BJ (cell line): ENCODE data around the gene DDOST. TPM values are rescaled to one million over a fixed set of nuclear protein-coding genes. Genes with fewer than 3 reads are reported as not detected.
"Not testable (repeated sequence)": the region's sequence is repeated elsewhere in the genome, so short reads cannot be mapped to it uniquely, and the experiment has no call there.

Experiments
- CTCF ChIA-PET: fragments of 350-600 bp; formaldehyde crosslinking; extraction: SDS; loops from one replicate; lab custom pipeline; 2021; ENCODE audit warnings: antibody characterized with exemption, inconsistent platforms; lab: Yijun Ruan, JAX
- POLR2A ChIA-PET: fragments of 300-600 bp; sonication (Branson Sonifier 250); formaldehyde crosslinking; extraction: SDS; loops from one replicate; lab custom pipeline; 2021; ENCODE audit warnings: antibody characterized with exemption; lab: Charles Lee
- DNase-seq: peaks from one replicate; pipeline ENCODE4 v3.0.0-alpha.2; 2011; ENCODE audit warnings: low read depth
- H3K27me3 ChIP-seq: 2 replicates; pipeline ENCODE4 v1.6.0; 2011; ENCODE audit warnings: low read length; ENCODE audit not compliant: control insufficient read depth, insufficient read depth
- H3K36me3 ChIP-seq: 2 replicates; pipeline ENCODE4 v1.5.1; 2011; ENCODE audit warnings: low read length; ENCODE audit not compliant: control insufficient read depth, insufficient read depth
- H3K4me3 ChIP-seq: 2 replicates; pipeline ENCODE4 v1.5.1; 2011; ENCODE audit warnings: low read depth, mild to moderate bottlenecking, control low read depth, low read length
- CTCF ChIP-seq: IDR thresholded peaks from 2 replicates; pipeline ENCODE4 v1.5.1; 2011; ENCODE audit warnings: low read depth, mild to moderate bottlenecking, control low read depth, inconsistent platforms, low read length, moderate library complexity; ENCODE audit not compliant: insufficient read depth
- polyA plus RNA-seq: library from polyadenylated mRNA; depleted of rRNA; stranded (reverse); fragments of >200 nt; gene quantifications from 2 replicates; pipeline ENCODE4 v1.2.3, GENCODE V29; 2011

DDOST gene
- polyA plus RNA-seq, 1 experiment: 581 TPM

GRCh38 chr1:20682571-20683236 lies 21.5 kb upstream of the DDOST start:
- ChIA-PET CTCF (interaction anchor here (0.6 kb wide), 1 partner anchor 513 kb away, joined by 3 read pairs; no protein-coding TSS in a partner anchor), POLR2A (no interaction called here)
- DNase-seq: no peak
- TF ChIP-seq CTCF: no peak
- no peaks in the 10 kb centered on the region for H3K27me3 ChIP-seq
- H3K36me3 ChIP-seq: no peaks in the 10 kb centered on the region; the same call in 1 of the 2 replicates
- no peak overlapping the region for H3K4me3 ChIP-seq

GRCh38 chr1:20681999-20682398 lies 20.8 kb upstream of the DDOST start:
- ChIA-PET POLR2A (no interaction called here), CTCF (interaction anchor here (0.6 kb wide), 1 partner anchor 514 kb away, joined by 3 read pairs; no protein-coding TSS in a partner anchor)
- no peak for TF ChIP-seq CTCF
- no peak for DNase-seq
- no peaks in the 10 kb centered on the region; the same call in 1 of the 2 replicates for H3K36me3 ChIP-seq
- H3K4me3 ChIP-seq: no peak overlapping the region
- H3K27me3 ChIP-seq: no peaks in the 10 kb centered on the region

- Histone ChIP-seq H3K4me3 (no peak overlapping the region), H3K27me3 (no peaks in the 10 kb centered on the region), H3K36me3 (no peaks in the 10 kb centered on the region; the same call in 1 of the 2 replicates)
- ChIA-PET CTCF (interaction anchor here (0.9 kb wide), 1 partner anchor 19 kb away, joined by 3 read pairs; the partner anchor contains the start of gene DDOST), POLR2A (no interaction called here)
- TF ChIP-seq CTCF: no peak
- no peak for DNase-seq
Measured at GRCh38 chr1:20680269-20680668, 19.1 kb upstream of the DDOST start.

- ChIA-PET POLR2A (no interaction called here), CTCF (interaction anchor here (0.6 kb wide), 1 partner anchor 38 kb away, joined by 3 read pairs; no protein-coding TSS in a partner anchor)
- DNase-seq: no peak
- no peak for TF ChIP-seq CTCF
- Histone ChIP-seq H3K36me3 (no peaks in the 10 kb centered on the region; the same call in 1 of the 2 replicates), H3K4me3 (no peak overlapping the region), H3K27me3 (no peaks in the 10 kb centered on the region)
Measured at GRCh38 chr1:20678599-20678998, 17.4 kb upstream of the DDOST start.

- POLR2A ChIA-PET, DNase-seq: not testable (repeated sequence)
- CTCF ChIA-PET: interaction anchor here (1.1 to 1.3 kb wide), 2 partner anchors 23 to 41 kb away, joined by 3 read pairs; no protein-coding TSS in a partner anchor
Measured at GRCh38 chr1:20673626-20674025, 12.5 kb upstream of the DDOST start.

More at GRCh38 chr1:20673626-20674025, 12.5 kb upstream of the DDOST start:
- H3K27me3 ChIP-seq, H3K36me3 ChIP-seq, H3K4me3 ChIP-seq: not testable (repeated sequence)
